ENCODE data around the gene MEIS1. TPM values are rescaled to one million over a fixed set of nuclear protein-coding genes. Genes with fewer than 3 reads are reported as not detected.
"Not testable (repeated sequence)": the region's sequence is repeated elsewhere in the genome, so short reads cannot be mapped to it uniquely, and the experiment has no call there.

MEIS1 gene
- total RNA-seq, 1 experiment from 2014 or later, result 3.9 TPM

DNA sequence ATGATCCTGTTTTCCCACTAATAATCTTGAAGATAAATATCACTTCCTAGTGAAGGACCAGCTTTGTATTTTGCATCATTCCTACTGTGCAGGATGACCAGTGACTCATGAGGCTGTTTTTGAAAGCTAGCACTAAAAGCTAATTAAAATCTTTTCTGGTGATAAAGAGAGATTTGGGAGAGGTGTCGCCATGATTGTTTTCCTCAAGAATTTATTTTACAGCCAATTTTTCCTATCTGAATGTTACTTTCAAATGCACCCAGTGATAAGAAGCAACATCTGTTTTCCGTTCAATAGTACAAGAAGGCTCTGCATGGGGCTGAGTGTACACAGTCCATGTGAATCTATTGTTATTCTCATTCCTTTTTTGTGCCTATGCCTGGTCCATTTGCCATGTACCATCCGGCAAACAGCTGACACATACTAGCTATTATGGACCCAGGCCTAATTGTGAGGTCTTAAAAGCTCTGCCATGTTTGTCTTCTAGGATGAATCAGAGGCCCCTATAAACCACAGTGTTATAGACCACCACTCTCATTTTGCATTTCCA, 28.4 kb downstream of the MEIS1 start:
- DNase-seq (ENCODE audit: extremely low read depth, low read depth), result no peak

DNA sequence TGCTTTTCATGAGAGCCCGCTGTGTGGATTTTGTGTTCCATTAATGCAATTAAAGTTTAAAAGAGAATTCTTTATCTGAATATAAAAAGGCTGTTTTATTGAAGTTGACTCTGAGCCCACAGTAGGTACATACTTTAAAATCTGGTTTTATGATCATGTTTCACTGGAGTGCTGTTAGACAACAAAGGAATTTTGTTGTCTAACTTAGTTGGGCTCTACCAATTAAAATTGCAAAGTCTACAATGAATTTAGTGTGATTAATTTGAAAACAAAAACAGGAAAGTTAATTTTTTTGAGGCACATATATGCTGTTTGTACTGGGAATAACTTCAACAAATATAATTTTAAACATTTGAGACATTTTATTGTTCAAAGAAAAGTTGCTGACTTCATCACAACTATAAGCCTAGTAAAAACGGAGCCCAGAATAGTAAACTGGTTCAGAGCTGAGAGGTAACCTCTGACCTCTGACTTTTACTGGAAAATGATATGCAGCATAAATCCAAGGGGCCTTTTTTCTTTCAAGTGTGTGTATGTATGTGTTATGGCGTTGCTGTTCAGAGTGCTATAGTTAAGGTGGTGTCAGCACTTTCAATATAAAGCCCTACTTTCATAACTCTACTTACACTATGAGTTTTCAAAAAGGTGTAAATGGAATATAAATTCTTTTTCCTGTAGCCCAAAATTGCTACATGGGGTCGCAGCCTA, 30.2 kb downstream of the MEIS1 start:
- DNase-seq (ENCODE audit: extremely low read depth, low read depth), result no peak

DNA sequence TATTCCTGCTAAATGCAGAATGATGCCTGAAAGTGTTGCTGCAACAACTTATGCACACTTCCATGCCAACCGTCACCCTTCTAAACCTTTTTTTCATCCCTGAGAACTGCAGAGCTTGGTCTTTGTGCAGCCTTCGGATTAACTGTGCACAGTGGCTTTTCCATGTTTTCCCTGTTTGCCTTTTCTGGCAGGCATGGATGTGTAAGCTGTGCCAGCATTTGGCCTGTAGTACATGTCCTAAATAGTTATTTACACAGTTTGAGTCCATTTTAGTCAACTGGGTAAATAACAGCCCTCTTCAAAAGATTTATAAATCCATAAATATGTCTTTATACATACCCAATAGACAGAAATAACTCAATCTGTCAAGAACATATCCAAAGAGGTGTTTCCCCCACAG, 31.5 kb downstream of the MEIS1 start:
- DNase-seq (ENCODE audit: extremely low read depth, low read depth), result no peak

DNA sequence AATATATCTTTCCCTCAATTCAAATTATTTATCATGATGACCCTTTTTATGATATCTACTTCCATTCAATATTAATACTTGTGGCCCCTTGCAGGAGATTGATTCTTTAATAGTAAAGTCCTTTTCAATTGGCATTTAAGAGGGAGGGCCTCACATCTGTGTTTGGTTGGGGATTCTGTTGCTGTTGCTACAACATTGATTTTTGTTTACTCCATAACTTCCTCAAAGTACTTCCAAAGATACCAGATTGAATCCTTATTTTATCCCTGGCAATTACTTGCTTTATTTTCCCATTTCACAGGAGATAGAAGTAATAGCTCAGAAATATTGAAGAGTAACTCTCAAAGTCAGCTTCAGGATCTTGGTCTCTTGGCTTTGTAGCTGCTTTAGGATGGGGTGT, 32.8 kb downstream of the MEIS1 start:
- DNase-seq (ENCODE audit: extremely low read depth, low read depth), result no peak

DNA sequence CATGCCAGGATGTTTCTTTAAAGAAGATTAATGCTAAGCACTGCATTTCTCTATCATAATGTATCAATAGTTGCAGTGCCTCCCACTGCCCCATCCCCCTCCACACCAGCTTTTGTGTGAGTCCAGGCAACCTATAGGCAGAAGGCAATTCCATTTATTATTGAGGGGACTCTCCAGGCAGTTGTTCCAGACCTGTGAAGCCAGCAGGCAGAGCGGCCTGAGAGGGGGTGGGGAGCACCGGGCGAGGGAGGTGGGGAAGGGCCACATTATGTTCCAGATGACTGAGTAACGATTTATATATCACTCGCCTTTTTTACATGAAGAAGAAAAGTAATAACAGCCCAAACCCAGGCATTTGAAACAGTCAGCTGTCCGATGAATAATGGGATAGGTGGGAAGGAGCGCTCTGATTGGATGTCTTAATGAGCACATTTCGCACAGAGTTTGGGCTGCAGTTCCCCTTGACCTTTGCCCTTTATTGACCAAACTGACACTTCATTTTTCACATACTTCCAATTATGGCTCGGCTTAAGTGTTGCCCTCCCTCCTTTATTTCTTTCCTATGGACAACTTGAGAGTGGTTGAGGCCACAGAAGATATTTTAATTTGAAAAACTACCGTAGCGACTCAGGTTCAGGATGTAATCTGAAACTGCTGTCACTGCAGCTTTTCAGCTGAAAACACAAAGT, 34.4 kb downstream of the MEIS1 start:
- DNase-seq (ENCODE audit: extremely low read depth, low read depth), result no peak

DNA sequence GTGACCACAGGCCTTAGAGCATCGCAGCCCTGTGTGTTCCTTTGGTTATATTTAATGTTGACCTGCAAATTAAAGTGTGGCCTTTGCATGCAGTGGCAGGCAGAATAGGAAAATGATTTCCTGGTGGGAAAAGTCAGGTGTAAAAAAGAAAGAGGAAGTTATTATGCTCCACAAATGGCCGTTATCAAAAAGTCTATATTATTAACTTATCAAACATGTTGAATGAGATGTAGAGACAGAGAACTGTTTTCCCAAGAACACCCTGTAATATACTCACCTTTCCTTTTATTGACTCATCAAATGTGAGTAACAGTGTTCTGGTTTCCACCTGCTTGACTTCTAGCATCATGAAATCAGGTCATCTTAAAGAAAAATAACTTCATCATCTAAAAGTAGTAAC, 35.3 kb downstream of the MEIS1 start:
- no peak for DNase-seq (ENCODE audit: extremely low read depth, low read depth)

DNA sequence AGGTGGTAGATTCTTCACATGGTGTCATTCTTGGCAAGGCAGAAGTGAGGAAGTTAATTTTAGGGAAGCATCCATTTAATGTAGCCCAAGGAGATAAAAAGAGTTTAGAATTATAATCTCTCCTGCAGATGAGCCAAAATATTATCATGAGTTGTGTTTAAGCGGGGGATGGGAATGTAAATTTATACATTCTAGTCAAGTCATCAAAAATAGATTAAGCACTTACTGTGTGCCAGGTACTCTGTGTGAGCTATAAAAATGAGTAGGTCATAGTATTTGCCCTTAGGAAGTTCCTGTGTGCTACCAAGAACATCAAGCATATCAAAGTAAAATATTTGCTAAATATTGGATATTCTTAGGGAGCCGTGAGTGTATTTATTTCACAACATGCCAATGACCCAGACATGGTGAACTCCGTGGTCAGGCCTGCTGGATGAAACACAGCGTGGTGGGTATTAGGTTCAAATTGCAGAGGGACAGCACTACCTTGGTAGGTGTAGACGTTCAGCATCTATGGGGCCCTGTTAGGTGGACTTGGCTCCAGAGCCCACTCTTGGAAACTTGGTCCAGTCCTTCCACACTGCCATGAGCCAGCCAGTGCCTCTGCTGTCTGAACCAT, 37.4 kb downstream of the MEIS1 start:
- no peak for DNase-seq (ENCODE audit: extremely low read depth, low read depth)

DNA sequence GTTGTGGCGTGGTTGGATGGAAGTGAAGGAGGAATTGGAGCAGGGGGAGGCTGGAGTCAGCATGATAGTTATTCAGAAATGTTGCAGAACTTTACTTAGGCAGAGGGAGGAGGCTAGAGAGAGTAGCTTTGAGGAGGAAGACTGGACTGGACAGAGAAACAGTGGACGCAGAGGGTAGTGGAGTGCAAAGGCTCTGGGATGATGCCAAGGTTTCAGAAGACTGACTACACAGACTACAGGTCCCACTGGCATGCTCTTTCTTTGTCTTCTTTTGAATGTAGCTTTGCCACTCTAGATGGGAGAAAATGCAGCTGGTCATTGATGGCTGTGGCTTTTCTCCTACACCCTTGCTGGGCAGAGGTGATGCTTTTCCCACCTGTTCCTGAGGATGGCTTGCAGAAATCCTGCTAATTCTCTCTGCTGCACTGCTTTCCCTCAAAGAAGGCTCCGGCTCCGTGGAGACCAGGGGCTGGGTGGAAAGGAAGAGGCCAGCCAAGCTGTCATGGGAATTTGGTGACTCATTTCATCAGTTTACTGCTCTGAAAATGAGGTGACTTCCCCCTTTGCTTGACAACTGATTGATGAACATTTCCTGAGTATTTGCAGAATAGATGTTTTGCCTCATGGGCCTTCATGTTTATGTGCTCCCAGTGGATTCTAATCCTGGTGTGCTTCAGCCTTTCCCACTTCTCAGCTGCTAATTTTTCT, 42.4 kb downstream of the MEIS1 start:
- DNase-seq (ENCODE audit: extremely low read depth, low read depth), result no peak

DNA sequence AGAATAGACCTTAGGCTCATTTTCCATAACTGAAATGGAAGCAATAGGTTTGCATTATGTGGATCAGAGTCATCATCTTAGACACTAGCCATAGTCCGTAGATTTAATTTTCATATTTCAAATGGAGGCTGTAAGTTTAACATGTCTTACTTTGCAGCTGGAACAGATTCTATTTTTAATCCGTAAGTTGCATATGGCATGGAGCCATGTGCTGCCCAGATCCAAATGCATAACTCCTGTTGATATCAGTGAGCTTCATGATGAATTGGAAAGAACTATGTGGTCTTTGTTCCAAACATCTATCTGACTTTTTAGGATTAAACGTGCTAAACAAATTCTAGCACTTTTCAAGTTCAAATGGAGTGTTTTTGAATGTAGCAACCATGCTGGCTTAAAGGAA, 43.4 kb downstream of the MEIS1 start:
- DNase-seq (ENCODE audit: extremely low read depth, low read depth), result no peak

DNA sequence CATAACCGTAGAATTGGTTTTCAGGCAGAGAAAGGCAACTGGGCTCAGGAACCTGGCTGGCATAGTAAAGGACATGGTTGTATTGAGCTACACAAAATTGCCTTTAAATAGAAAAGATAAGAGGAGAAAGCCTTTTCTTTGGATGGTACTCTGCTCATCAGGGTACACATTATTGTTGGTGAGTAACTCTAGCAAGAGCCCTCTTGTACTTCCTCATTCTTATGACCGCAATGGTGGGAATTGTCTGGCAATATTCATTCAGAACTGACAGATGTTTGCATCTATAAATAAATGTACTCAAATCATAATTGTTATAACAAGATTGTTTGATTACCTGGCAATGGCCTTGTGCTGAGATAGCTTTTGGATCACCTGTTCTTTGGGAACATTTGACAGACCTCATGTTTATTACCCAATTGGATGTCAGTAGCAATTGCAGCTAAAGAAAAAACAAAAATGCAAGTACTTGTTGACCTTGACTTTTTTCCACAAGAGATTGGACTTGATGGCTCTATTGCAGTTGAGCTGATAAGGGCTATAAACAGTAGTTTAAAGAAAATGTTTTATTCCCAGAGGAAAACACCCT, 43.9 kb downstream of the MEIS1 start:
- DNase-seq (ENCODE audit: extremely low read depth, low read depth), result no peak

DNA sequence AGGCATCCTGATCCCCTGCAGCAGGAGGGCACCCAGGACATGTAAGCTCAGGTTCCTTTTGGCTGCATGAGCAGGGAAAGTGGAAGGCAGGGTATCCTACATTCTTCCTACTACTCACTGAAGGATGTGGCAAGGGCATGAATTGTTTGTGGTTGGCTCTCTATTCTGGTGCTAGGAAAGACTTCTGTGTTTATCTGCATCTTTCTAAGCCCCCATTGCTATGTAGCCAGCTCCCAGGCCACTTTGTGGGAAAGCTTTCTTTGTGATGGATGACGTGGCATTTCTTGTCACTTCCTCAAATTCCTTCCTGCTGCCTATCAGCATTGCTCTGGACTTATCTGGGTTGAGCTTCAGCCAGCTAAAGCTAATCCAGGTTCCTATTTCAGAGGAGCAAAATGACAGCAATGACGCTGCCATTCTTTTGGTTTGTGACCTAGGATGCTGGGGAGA, 46.2 kb downstream of the MEIS1 start:
- no peak for DNase-seq (ENCODE audit: extremely low read depth, low read depth)

DNA sequence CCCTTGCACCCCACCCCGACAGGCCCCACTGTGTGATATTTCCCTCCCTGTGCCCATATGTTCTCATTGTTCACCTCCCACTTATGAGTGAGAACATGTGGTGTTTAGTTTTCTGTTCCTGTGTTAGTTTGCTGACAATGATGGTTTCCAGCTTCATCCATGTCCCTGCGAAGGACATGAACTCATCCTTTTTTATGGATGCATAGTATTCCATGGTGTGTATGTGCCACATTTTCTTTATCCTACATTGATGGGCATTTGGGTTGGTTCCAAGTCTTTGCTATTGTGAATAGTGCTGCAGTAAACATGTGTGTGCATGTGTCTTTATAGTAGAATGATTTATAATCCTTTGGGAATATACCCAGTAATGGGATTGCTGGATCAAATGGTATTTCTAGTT, 50.3 kb downstream of the MEIS1 start:
- not testable (repeated sequence) for DNase-seq (ENCODE audit: extremely low read depth, low read depth)

DNA sequence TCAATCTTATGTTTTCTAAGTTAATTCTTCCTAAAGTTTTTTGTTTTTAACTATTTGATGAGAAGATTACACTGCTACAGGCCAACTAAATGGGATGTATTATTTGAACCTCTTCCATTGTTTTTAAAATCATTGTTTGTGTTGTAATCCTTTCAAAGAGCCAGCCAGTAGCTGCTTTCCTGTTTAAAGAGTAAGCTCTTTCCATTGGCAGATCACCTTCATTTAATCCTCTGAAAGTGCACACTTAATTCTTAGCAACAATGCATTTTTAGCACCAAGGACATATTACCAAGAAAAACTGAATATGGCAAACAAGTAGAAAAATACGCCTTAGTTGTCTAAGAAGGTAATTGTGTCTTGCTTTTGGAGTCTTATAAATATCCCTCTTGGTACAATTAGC, 54.0 kb downstream of the MEIS1 start:
- no peak for DNase-seq (ENCODE audit: extremely low read depth, low read depth)

DNA sequence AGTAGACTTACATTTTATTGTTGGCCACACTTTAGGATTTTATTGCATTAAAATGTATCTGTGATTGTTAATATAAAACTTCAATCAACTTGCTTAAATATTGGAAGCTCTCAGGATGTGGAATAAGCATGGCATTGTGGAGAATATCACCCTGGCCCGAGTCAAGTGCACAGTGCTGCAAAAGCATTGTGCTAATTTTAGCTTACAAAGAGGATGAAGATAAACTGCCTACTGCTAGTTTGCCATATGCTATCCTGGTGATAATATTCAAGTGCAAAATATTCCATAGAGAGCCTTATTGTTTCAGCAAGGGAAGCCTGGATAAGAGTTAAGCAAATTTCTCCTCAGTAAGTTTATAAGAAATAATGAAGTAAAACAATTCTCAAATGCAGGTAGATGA, 54.5 kb downstream of the MEIS1 start:
- DNase-seq (ENCODE audit: extremely low read depth, low read depth), result no peak

DNA sequence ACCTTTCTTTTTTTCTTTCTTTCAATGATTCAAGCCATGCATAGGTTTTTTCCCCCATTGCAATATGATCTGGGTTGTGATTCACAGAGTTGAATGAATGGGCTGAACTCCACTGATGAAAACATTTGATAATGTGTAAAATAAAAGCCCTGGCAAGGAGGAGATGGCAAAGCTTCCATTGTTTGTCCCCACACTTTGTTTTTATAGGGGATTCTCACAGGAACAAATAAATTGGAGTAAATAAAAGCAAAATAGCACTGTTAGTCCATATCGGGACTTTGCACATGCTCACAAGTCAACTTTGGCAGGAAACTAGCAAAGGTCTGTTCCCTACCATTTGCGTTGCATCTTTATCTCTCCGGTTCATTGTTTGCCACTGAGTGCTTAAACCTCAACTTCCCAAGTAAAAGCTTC, 55.7 kb downstream of the MEIS1 start:
- DNase-seq (ENCODE audit: extremely low read depth, low read depth), result no peak

DNA sequence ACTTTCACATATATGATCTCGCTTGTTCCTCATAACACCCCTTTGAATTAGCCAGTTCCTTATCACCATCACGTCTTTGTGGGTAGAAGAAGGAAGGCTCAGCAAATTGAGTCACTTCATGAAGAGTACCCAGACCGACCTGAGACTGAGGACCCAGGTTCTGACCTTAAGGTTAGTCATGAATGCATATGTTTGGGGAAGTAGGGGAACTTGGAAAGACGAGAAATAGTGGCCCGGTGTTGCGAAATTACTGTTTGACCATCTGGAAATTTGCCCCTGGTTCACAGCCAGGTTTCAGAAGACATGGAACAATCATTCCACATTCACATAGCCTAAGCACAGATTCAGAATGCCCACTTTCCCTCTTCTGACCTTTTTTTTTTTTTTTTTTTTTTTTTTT, 59.8 kb downstream of the MEIS1 start:
- no peak for DNase-seq (ENCODE audit: extremely low read depth, low read depth)

DNA sequence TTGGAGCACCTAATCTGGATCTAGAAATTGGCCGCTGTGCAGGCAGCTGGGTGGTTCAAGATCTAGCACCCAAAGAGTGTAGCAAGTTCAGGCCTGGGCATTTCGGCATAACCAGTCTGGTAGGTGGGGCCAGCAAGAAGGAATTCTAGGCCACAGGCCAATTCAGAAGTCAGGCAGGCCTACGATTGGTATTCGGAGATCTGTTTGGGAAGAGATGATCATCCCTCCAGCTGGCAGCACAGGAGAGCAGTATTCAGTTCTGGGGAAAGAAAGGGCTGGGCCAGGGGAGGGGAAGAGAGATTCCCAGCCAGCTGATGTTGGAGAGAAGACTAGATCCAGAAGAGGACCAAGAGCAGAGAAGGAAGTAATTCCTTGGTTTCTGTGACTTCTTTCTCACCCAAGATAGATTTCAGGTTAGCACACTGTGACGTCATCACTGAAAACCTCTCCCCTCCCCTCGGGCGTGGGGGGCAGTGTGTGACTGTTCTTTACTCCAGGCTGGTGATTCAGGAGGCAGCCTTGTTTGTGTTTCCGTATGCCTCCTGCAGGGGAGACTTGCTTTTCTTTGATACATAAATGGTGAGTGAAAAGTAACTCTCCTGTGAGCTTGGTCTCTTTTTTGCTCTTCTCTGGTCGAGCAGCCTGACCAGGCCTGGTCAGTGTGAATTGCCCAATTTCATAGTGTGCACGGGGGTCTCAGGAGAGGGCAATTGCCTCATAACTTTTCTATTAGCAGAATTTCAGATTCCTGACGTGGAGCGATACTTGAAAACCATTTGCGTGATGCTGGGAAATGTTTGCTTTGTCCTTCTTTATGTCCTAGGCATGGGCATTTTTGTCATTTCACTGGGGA, 61.1 kb downstream of the MEIS1 start:
- no peak for DNase-seq (ENCODE audit: extremely low read depth, low read depth)

DNA sequence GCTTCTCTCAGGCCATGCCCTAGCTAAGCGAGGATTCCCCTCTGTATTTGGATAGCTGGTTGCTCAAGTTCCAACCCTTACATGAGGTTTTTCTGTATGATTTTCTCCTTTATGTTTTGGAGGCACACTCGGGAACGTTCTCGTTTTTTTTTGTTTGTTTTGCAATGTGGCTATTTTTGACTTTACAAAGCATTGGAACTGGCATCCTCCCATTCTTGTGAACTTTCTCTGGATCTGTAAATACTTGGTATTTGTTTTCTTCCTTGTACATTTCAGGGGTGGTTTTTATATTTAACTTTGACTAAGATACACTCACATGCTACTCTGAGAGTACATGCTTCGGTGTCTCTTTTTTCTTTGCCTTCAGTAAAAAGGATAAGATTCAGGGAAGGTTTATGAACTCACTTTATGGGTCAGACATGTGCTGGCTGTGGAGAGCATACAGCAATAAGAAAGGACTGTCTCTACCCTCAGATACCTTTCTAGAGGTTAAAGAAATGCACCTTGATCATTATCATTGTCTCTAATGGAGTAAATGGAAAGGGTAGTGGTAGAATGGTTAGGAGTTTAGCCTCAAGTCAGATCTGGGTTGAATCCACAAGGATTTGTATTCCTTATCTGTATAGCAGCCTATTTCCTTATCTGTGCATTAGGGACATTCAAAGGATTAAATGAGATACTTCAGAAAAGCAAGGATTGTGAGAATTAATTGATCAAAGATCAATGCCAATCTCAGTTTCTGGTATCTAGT, 61.9 kb downstream of the MEIS1 start:
- DNase-seq (ENCODE audit: extremely low read depth, low read depth), result no peak
